GM12878 (cell line): ENCODE measurements around the gene APPL2. TPM values are rescaled to one million over a fixed set of nuclear protein-coding genes. Genes with fewer than 3 reads are reported as not detected.

Experiments
- ATAC-seq: fragments of 200-7000 bp; cut with Tn5 transposase; 3 replicates; pipeline ENCODE4 v1.9.1; 2020; ENCODE audit warnings: mild to moderate bottlenecking, moderate library complexity
- BruUV-seq: library from RNA; stranded (reverse); fragments of 400-500 nt; replicated peaks from 2 replicates; lab custom pipeline; 2021; lab: Mats Ljungman, UMichigan
- CTCF ChIA-PET: fragments of 300-600 bp; sonication (Branson Sonifier 250); formaldehyde crosslinking; extraction: SDS; loops from one replicate; lab custom pipeline; 2021; ENCODE audit warnings: inconsistent platforms; lab: Yijun Ruan, JAX
- POLR2A ChIA-PET: fragments of 350-600 bp; formaldehyde crosslinking; extraction: SDS; loops from one replicate; lab custom pipeline; 2021; ENCODE audit warnings: inconsistent platforms; lab: Charles Lee
- RAD21 ChIA-PET: fragments of 300-600 bp; sonication (Branson Sonifier 250); formaldehyde crosslinking; loops from one replicate; lab custom pipeline; 2023; ENCODE audit warnings: antibody characterized with exemption; ENCODE audit not compliant: unreplicated experiment; lab: Charles Lee
- SMC1A ChIA-PET: fragments of 300-600 bp; sonication (Branson Sonifier 250); formaldehyde crosslinking; loops from one replicate; lab custom pipeline; 2023; ENCODE audit not compliant: unreplicated experiment, uncharacterized antibody; lab: Charles Lee
- DNase-seq: peaks from one replicate; pipeline ENCODE4 v3.0.0-alpha.2; 2011; ENCODE audit warnings: low read depth, low spot score
- FAIRE-seq: peaks from 3 replicates; lab custom pipeline; 2011; peaks lifted over from hg19 to GRCh38; lab: Jason Lieb, UNC
- H2AFZ ChIP-seq: 2 replicates; pipeline ENCODE4 v1.6.0; 2011; ENCODE audit warnings: low read depth, low read length, control low read depth; ENCODE audit not compliant: control insufficient read depth
- H3K27ac ChIP-seq: 2 replicates; pipeline ENCODE4 v1.5.1; 2011; ENCODE audit warnings: control low read depth; ENCODE audit not compliant: control insufficient read depth, insufficient read depth
- H3K27me3 ChIP-seq, 2 experiments: replicated peaks in 1 of 2; 2 replicates each; pipeline versions ENCODE4 v1.6.0 to v1.6.1; 2011; ENCODE audit warnings: low read length in 1 of 2; ENCODE audit not compliant: control insufficient read depth in 2 of 2, insufficient read depth in 2 of 2
- H3K36me3 ChIP-seq, 2 experiments: 2 replicates each; pipeline ENCODE4 v1.5.1; 2011; ENCODE audit warnings: low read length in 1 of 2; ENCODE audit not compliant: control insufficient read depth in 2 of 2, insufficient read depth in 2 of 2
- H3K4me1 ChIP-seq: 2 replicates; pipeline ENCODE4 v1.6.1; 2011; ENCODE audit warnings: mild to moderate bottlenecking, low read length, moderate library complexity, mixed read lengths; ENCODE audit not compliant: control insufficient read depth, insufficient read depth
- H3K4me2 ChIP-seq: 2 replicates; pipeline ENCODE4 v1.6.0; 2011; ENCODE audit warnings: control low read depth; ENCODE audit not compliant: control insufficient read depth, insufficient read depth
- H3K4me3 ChIP-seq: fragments of 200-600 bp; sonication (generic); 2 replicates; pipeline ENCODE4 v1.5.1; 2016
- H3K79me2 ChIP-seq: 2 replicates; pipeline ENCODE4 v1.6.0; 2011; ENCODE audit warnings: low read length; ENCODE audit not compliant: control insufficient read depth, insufficient read depth
- H3K9ac ChIP-seq: 2 replicates; pipeline ENCODE4 v1.8.0; 2011; ENCODE audit warnings: low read length, control low read depth, mixed read lengths; ENCODE audit not compliant: control insufficient read depth, insufficient read depth
- H3K9me3 ChIP-seq: replicated peaks from 3 replicates; pipeline ENCODE4 v1.5.1; 2011; ENCODE audit warnings: mild to moderate bottlenecking, low read length; ENCODE audit not compliant: control insufficient read depth, insufficient read depth
- H4K20me1 ChIP-seq: 2 replicates; pipeline ENCODE4 v1.6.0; 2011; ENCODE audit not compliant: control insufficient read depth, insufficient read depth
- ATF7 ChIP-seq: fragments of 450-650 bp; IDR thresholded peaks from 2 replicates; pipeline ENCODE4 v1.6.1; 2016; ENCODE audit warnings: low read depth, mild to moderate bottlenecking
- FOXK2 ChIP-seq: fragments of 450-650 bp; IDR thresholded peaks from 2 replicates; pipeline ENCODE4 v1.6.1; 2017; ENCODE audit warnings: mild to moderate bottlenecking, moderate library complexity
- GATAD2B ChIP-seq: fragments of 450-650 bp; conservative IDR thresholded peaks from 2 replicates; pipeline ENCODE4 v1.6.1; 2017; ENCODE audit warnings: low read depth, mild to moderate bottlenecking, moderate library complexity
- HDAC6 ChIP-seq: fragments of 200-600 bp; sonication (generic); IDR thresholded peaks from one replicate; pipeline ENCODE4 v1.8.0; 2017; ENCODE audit warnings: antibody characterized with exemption; ENCODE audit not compliant: unreplicated experiment
- NFXL1 ChIP-seq: fragments of 450-650 bp; IDR thresholded peaks from 2 replicates; pipeline ENCODE4 v1.6.1; 2017; ENCODE audit warnings: antibody characterized with exemption, mild to moderate bottlenecking, borderline replicate concordance
- NR2F1 ChIP-seq: fragments of 450-650 bp; conservative IDR thresholded peaks from 2 replicates; pipeline ENCODE4 v1.6.1; 2017; ENCODE audit warnings: mild to moderate bottlenecking
- NRF1 ChIP-seq: conservative IDR thresholded peaks from 2 replicates; pipeline ENCODE4 v1.6.1; 2011; ENCODE audit warnings: mild to moderate bottlenecking, low read depth, low read length, improper control_type of control experiment
- PAX8 ChIP-seq: fragments of 450-650 bp; IDR thresholded peaks from 2 replicates; pipeline ENCODE4 v1.6.1; 2017; ENCODE audit warnings: mild to moderate bottlenecking, moderate library complexity
- SUPT20H ChIP-seq: IDR thresholded peaks from 2 replicates; pipeline ENCODE4 v1.6.1; 2011; ENCODE audit warnings: low read depth, mild to moderate bottlenecking, low read length, moderate library complexity, borderline replicate concordance; ENCODE audit not compliant: control insufficient read depth
- ZNF217 ChIP-seq: fragments of 450-650 bp; IDR thresholded peaks from 2 replicates; pipeline ENCODE4 v1.6.1; 2017; ENCODE audit warnings: antibody characterized with exemption, mild to moderate bottlenecking
- WGBS: methylation state at CpG from one replicate; pipeline ENCODE4 v1.1.6; 2016; ENCODE audit warnings: low lambda C conversion rate; ENCODE audit not compliant: insufficient replicate concordance, insufficient coverage; ENCODE audit errors: missing lambda C conversion rate; 5-methylcytosine and 5-hydroxymethylcytosine counted together
- in situ Hi-C: fragments of 300-500 bp; cut with MboI; formaldehyde crosslinking; loops from 9 replicates; pipeline ENCODE4 v1.14.3; 2018; ENCODE audit warnings: mixed read lengths
- intact Hi-C: fragments of 100-400 bp; cut with micrococcal nuclease; formaldehyde crosslinking; loops from one replicate; pipeline ENCODE4 v1.14.2; 2022; ENCODE audit not compliant: unreplicated experiment
- polyA plus RNA-seq, 11 experiments: library from polyadenylated mRNA; depleted of rRNA in 4 of 11; unstranded in 6 of 11; stranded (reverse) in 5 of 11; fragments of >200 nt; fragmentation: Nextera tagmentation in 4 of 11; fragmentation: Illumina TruSeq in 1 of 11; extraction: Ambion mirVana in 4 of 11; extraction: Trizol in 1 of 11; gene quantifications; 1 replicate in 1 of 11; 2 replicates in 10 of 11; pipeline versions ENCODE4 v1.2.1 to v1.2.3, GENCODE V29; 2011 to 2016; ENCODE audit warnings: inconsistent platforms in 2 of 11, missing spikeins in 2 of 11, low read depth in 1 of 11
- total RNA-seq, 4 experiments: library from RNA; depleted of rRNA in 3 of 4; stranded (reverse); fragments of >200 nt in 3 of 4; fragmentation: Illumina TruSeq in 1 of 4; extraction: Trizol in 1 of 4; gene quantifications; 2 replicates each; pipeline versions ENCODE4 v1.2.1 to v1.2.3, GENCODE V29; 2013 to 2021

The APPL2 gene
- total and polyA plus RNA-seq, 10 of the 15 experiments (the other 5 are each of a cell fraction or from before 2014, with no cell fraction given) = 1.9 to 14.2 (median 7.5) TPM

GRCh38 chr12:105141320-105141922, 94.6 kb downstream of the APPL2 start:
- no peak for TF ChIP-seq NRF1
- no peak for TF ChIP-seq HDAC6
- no peak for TF ChIP-seq PAX8
- TF ChIP-seq NFXL1 = no peak
- no peak for TF ChIP-seq ATF7
- no peak for TF ChIP-seq GATAD2B
- no peak for TF ChIP-seq FOXK2
- no peak overlapping the region for H3K4me3 ChIP-seq
- CTCF ChIA-PET = no interaction called here
- no peaks in the 10 kb centered on the region for H3K27me3 ChIP-seq
- in situ Hi-C loops = no loop called here
- POLR2A ChIA-PET = no interaction called here
- RAD21 ChIA-PET = no interaction called here
- FAIRE-seq (no peak), DNase-seq (no peak), ATAC-seq (no peak)
- H3K79me2 ChIP-seq = no peaks in the 10 kb centered on the region
- no peak overlapping the region for H3K9ac ChIP-seq
- H3K36me3 ChIP-seq = peaks cover 4 to 8% of the 10 kb centered on the region in 2 experiments; a peak in 3 of 4 replicates
- H3K9me3 ChIP-seq = no peaks in the 10 kb centered on the region
- intact Hi-C loops = no loop called here
- no peaks in the 10 kb centered on the region for H3K4me1 ChIP-seq
- H3K27ac ChIP-seq = no peak overlapping the region
- no peak overlapping the region for H2AFZ ChIP-seq
- H4K20me1 ChIP-seq = no peaks in the 10 kb centered on the region
- no peak overlapping the region for H3K4me2 ChIP-seq
- BruUV-seq = no TSS peak
- 97% methylated on average over 6 of the region's 6 CpGs for WGBS
- SMC1A ChIA-PET = interaction anchor here (0.6 to 1.2 kb wide), 2 partner anchors 14 to 276 kb away, joined by 3 to 4 read pairs; no protein-coding TSS in a partner anchor

GRCh38 chr12:105138248-105138647, 97.7 kb downstream of the APPL2 start:
- in situ Hi-C loops = no loop called here
- Histone ChIP-seq H3K79me2 (no peaks in the 10 kb centered on the region), H2AFZ (no peak overlapping the region), H3K27ac (no peak overlapping the region), H3K9ac (no peak overlapping the region), H3K27me3 (no peaks in the 10 kb centered on the region), H3K9me3 (no peaks in the 10 kb centered on the region)
- intact Hi-C loops = no loop called here
- CTCF ChIA-PET = no interaction called here
- WGBS = 96% methylated on average over 2 of the region's 2 CpGs
- ATAC-seq = no peak
- FAIRE-seq = no peak
- BruUV-seq = no TSS peak
- TF ChIP-seq NR2F1 = no peak
- no peak for TF ChIP-seq FOXK2
- no peak for TF ChIP-seq SUPT20H
- no peak for TF ChIP-seq ZNF217
- TF ChIP-seq, all 136 proteins: peak for 0
- POLR2A ChIA-PET = interaction anchor here (0.8 kb wide), 1 partner anchor 1319 kb away, joined by 5 read pairs; no protein-coding TSS in a partner anchor
- Histone ChIP-seq H3K4me1 (no peaks in the 10 kb centered on the region), H3K36me3 (peaks cover 4 to 15% of the 10 kb centered on the region in 2 experiments), H4K20me1 (no peaks in the 10 kb centered on the region), H3K4me3 (no peak overlapping the region), H3K4me2 (no peak overlapping the region)
- SMC1A ChIA-PET = interaction anchor here (0.5 to 1.5 kb wide), 4 partner anchors 10 to 1029 kb away, joined by 3 to 4 read pairs (median 4); no protein-coding TSS in a partner anchor
- RAD21 ChIA-PET = interaction anchor here (0.6 kb wide), 1 partner anchor 25 kb away, joined by 3 read pairs; no protein-coding TSS in a partner anchor
- DNase-seq = no peak
